SK-N-MC (cell line): Measurements from ENCODE around the gene BMERB1.

Experiments used
- DNase-seq: peaks from one replicate; pipeline ENCODE4 v3.0.0-alpha.2; 2011; ENCODE audit warnings: low read depth, low spot score
- H3K27ac ChIP-seq: fragments of 200-600 bp; sonication (generic); 2 replicates; pipeline ENCODE4 v1.5.1; 2016; ENCODE audit warnings: mixed run types
- H3K36me3 ChIP-seq: fragments of 200-600 bp; sonication (generic); 2 replicates; pipeline ENCODE4 v1.6.1; 2017; ENCODE audit warnings: antibody characterized with exemption, low read length, mixed read lengths; ENCODE audit not compliant: insufficient read depth
- H3K4me3 ChIP-seq: fragments of 200-600 bp; sonication (generic); 2 replicates; pipeline ENCODE4 v1.5.1; 2016
- H3K9ac ChIP-seq: fragments of 200-600 bp; sonication (generic); 2 replicates; pipeline ENCODE4 v1.8.0; 2017; ENCODE audit warnings: mixed run types, mixed read lengths; ENCODE audit not compliant: insufficient read length
- H3K9me3 ChIP-seq: fragments of 200-600 bp; sonication (generic); 2 replicates; pipeline ENCODE4 v1.6.1; 2017; ENCODE audit warnings: low read depth, mild to moderate bottlenecking, antibody characterized with exemption, low read length, moderate library complexity, mixed read lengths
- EZH2 ChIP-seq: fragments of 200-600 bp; sonication (generic); IDR thresholded peaks from one replicate; pipeline ENCODE4 v1.6.1; 2017; ENCODE audit warnings: antibody characterized with exemption
- FOXP2 ChIP-seq: optimal IDR thresholded peaks from 2 replicates; pipeline ENCODE3; 2011; ENCODE audit warnings: mild to moderate bottlenecking, moderate library complexity; ENCODE audit not compliant: insufficient read depth; ENCODE audit errors: extremely low read length, control extremely low read depth
- POLR2AphosphoS5 ChIP-seq: IDR thresholded peaks from 2 replicates; pipeline ENCODE4 v1.6.1; 2012; ENCODE audit warnings: mild to moderate bottlenecking, low read depth, low read length, borderline replicate concordance

BMERB1 gene

DNA sequence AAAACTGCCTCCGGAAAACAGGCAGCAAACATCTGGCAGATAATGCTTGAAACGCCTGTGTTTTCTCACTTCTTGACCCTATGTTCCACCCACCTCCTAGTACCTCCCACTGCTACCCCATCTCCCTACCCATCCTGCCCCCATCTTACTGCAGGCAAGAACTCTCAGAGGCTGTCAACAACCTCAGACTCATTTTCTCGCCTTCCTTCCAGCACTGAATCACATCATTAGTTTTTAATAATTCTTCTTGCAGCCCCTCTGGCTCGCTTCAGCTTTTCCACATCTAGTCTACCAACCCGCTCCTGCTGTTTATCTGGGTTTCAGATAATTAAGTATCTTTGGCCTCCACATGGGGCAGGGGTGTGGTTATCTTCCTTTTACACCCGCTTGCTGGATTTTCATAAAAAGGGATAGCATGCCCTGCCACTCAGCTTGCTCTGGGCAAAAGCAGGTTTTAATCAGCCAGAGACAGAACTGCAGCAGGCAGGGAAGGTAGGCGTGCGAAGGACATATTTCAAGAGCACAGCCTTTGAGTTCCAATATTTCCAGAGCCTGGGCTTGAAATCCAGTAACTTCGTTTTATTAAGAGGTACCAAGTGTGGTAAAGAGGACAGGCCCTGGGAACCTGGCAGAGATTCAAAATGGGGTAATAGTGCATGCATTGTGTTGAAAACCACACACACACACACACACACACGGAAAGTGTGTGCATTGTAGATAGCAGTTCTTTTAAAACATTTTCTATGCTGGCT, 87.5 kb downstream of the BMERB1 start:
- H3K36me3 ChIP-seq = no peaks in the 10 kb centered on the region
- TF ChIP-seq EZH2 (no peak), FOXP2 (no peak), POLR2AphosphoS5 (no peak)
- H3K9ac ChIP-seq = no peak overlapping the region
- H3K27ac ChIP-seq = no peak overlapping the region
- H3K4me3 ChIP-seq = no peak overlapping the region
- DNase-seq = no peak
- no peaks in the 10 kb centered on the region for H3K9me3 ChIP-seq

DNA sequence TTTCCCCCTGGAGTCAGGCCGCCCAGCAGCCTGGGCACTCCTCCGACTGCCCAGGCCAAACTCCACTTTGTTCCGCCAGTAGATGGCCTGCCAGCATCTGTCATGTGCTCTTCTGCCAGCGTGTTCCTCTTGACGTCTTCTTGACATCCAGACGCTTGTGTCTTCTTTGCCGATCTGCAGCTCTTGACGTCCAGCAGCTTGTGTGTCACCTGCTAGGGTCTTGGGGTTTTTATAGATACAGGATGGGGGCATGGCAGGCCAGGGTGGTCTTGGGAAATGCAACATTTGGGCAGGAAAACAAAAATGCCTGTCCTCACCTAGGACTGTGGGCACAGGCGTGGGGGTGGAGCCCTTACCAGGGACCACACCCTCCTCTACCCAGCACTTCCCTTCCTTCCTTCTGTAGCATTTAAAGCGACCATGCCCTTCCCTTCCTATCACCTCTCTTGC, 88.7 kb downstream of the BMERB1 start:
- no peak overlapping the region for H3K9ac ChIP-seq
- no peaks in the 10 kb centered on the region for H3K9me3 ChIP-seq
- H3K4me3 ChIP-seq = no peak overlapping the region
- no peaks in the 10 kb centered on the region for H3K36me3 ChIP-seq
- DNase-seq = no peak
- no peak overlapping the region for H3K27ac ChIP-seq
- TF ChIP-seq FOXP2 (no peak), EZH2 (no peak), POLR2AphosphoS5 (no peak)

DNA sequence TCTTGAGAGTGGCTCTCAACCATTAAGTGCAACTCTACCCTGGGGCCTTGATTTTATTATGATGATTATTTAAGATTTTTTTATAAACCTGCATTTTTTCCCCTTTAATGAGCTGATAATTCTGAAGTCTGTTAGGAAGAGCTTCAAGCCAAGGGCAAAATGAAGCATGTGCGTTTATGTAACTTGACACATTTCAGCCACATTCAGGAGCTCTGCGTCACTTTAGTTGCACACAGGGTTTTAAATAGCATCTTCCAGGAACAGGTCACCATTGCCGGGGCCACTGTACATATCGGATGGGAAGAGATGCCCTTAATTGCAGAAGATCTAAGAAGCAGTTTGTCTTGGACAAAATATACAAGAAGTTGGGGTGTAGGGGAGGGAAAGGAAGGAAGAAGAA, 89.6 kb downstream of the BMERB1 start:
- Histone ChIP-seq H3K36me3 (no peaks in the 10 kb centered on the region), H3K9me3 (no peaks in the 10 kb centered on the region), H3K27ac (no peak overlapping the region), H3K4me3 (no peak overlapping the region), H3K9ac (no peak overlapping the region)
- DNase-seq = no peak
- TF ChIP-seq POLR2AphosphoS5 = no peak
- no peak for TF ChIP-seq EZH2
- no peak for TF ChIP-seq FOXP2

DNA sequence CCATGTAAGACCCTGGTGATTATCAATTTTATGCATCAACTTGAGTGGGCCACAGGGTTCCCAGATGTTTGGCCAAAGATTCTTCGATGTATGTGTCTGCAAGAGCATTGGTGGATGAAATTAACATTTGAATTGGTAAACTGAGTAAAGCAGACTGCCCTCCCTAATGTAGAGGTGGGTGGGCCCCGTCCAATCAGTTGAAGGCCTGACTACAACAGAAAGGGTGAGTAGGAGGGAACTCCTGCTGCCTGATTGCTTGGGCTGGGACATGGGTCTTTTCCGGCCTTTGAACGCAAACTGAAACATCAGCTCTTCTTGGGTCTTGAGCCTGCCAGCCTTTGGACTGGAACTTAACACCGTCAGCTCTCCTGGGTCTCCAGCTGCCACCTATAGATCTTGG, 90.6 kb downstream of the BMERB1 start:
- H3K9me3 ChIP-seq = no peaks in the 10 kb centered on the region
- H3K36me3 ChIP-seq = no peaks in the 10 kb centered on the region
- DNase-seq = no peak
- no peak overlapping the region for H3K9ac ChIP-seq
- TF ChIP-seq POLR2AphosphoS5 (no peak), EZH2 (no peak), FOXP2 (no peak)
- no peak overlapping the region for H3K27ac ChIP-seq
- no peak overlapping the region for H3K4me3 ChIP-seq

DNA sequence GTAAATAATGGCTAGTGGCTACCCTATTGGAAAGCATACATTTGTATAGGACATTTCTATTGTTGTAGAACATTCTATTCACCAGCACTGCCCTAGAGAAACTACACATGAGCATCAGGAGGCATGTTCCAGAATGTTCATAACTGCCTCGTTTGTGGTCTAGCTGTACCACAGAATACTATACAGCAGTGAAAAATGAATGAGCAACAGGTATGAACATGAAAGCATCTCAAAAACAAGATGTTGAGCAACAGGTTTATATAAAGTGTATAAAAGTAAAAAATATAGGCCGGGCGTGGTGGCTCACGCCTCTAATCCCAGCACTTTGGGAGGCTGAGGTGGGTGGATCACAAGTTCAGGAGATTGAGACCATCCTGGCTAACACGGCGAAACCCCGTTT, 91.7 kb downstream of the BMERB1 start:
- H3K9ac ChIP-seq = no peak overlapping the region
- H3K9me3 ChIP-seq = no peaks in the 10 kb centered on the region
- no peak overlapping the region for H3K27ac ChIP-seq
- no peak for DNase-seq
- no peaks in the 10 kb centered on the region for H3K36me3 ChIP-seq
- no peak for TF ChIP-seq FOXP2
- no peak for TF ChIP-seq POLR2AphosphoS5
- no peak for TF ChIP-seq EZH2
- no peak overlapping the region for H3K4me3 ChIP-seq

DNA sequence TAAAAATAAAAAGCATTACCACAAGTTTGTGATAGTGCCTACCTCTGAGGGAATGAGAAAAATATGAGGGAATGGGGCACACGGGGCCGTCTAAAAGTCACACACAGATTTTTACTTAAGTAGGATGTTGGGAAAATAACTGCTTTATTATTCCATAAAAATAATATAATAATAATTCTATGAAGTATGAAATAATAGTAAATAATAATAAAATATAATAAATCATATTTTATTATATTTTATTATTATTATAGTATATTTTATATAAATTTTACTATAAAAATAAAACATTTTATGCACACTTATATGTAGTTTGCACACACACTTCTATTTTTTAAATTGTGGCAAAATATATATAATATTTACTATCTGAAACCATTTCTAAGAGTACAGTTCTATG, 92.3 kb downstream of the BMERB1 start:
- no peak overlapping the region for H3K4me3 ChIP-seq
- no peaks in the 10 kb centered on the region for H3K36me3 ChIP-seq
- H3K9ac ChIP-seq = no peak overlapping the region
- no peaks in the 10 kb centered on the region for H3K9me3 ChIP-seq
- no peak overlapping the region for H3K27ac ChIP-seq
- TF ChIP-seq EZH2 (no peak), FOXP2 (no peak), POLR2AphosphoS5 (no peak)
- no peak for DNase-seq

DNA sequence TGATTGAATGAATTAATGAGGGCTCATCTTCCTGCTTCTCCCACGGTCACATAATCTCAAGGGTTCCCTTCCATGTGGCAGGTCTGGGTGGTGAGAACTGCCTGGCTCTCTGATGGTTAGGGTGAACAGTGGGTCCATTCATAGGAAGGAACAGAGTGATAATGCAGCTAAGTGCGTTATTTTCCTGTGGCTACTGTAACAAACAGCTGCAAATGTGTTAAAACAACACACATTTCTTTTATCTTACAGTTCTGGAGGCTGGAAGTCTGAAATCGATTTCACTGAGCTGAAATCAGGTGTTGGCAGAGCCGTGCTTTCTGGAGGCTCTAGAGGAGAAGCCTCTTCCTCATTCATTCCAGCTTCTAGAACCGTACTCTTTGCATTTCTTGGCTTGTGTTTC, 95.3 kb downstream of the BMERB1 start:
- H3K9ac ChIP-seq = no peak overlapping the region
- DNase-seq = no peak
- no peak overlapping the region for H3K4me3 ChIP-seq
- no peaks in the 10 kb centered on the region for H3K9me3 ChIP-seq
- TF ChIP-seq FOXP2 = no peak
- TF ChIP-seq EZH2 = no peak
- TF ChIP-seq POLR2AphosphoS5 = no peak
- no peak overlapping the region for H3K27ac ChIP-seq
- no peaks in the 10 kb centered on the region for H3K36me3 ChIP-seq

DNA sequence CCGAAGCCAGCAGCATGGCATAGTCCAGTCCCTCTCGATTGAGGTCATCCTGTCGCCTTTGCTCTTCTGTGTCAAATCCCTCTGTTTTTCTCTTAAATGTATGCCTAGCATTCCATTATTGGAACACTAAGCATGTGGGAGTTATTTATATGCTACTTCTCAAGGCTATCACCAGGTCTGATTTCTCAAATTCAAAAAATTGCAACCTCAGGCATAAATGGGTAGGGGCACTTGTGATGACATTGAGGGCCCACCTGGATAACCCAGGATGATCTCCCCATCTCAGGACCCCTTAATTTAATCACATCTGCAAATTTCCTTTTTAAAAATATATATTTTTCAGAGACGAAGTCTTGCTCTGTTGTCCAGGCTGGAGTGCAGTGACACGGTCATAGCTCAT, 95.7 kb downstream of the BMERB1 start:
- DNase-seq = no peak
- H3K9ac ChIP-seq = no peak overlapping the region
- TF ChIP-seq FOXP2 (no peak), POLR2AphosphoS5 (no peak), EZH2 (no peak)
- H3K4me3 ChIP-seq = no peak overlapping the region
- H3K9me3 ChIP-seq = no peaks in the 10 kb centered on the region
- no peak overlapping the region for H3K27ac ChIP-seq
- H3K36me3 ChIP-seq = no peaks in the 10 kb centered on the region

DNA sequence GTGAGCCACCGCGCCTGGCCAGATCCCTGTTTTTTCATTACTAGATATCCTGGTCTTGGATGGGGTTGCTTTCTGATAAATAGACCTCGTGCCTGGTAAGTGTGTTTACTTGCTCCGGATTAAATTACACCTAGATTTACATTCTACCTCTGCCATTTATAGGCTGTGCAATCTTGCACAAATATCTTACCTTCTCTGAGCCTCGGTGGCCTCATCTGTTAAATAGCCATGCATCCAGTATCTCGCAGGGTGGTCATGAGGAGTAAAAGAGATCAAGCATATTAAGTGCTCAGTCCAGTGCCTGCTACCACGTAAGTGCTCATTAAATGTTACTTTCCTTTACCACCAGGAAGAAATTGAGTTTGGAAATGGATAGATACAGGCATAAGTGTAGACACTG, 98.4 kb downstream of the BMERB1 start:
- no peaks in the 10 kb centered on the region for H3K36me3 ChIP-seq
- H3K27ac ChIP-seq = no peak overlapping the region
- no peaks in the 10 kb centered on the region for H3K9me3 ChIP-seq
- no peak overlapping the region for H3K4me3 ChIP-seq
- no peak for DNase-seq
- no peak overlapping the region for H3K9ac ChIP-seq
- TF ChIP-seq FOXP2 = no peak
- TF ChIP-seq EZH2 = no peak
- TF ChIP-seq POLR2AphosphoS5 = no peak
